Activated CD4-positive, CD25-positive, alpha-beta regulatory T cell treated with anti-CD3 and anti-CD28 coated beads, Interleukin-2, amount 50 U/mL, for 72 hours (primary cell): ENCODE data around the gene OTOP1.
A peak's percentile ranks its signal among the peaks of the same experiment; 100 is the strongest.
"Not testable (repeated sequence)": the region's sequence is repeated elsewhere in the genome, so short reads cannot be mapped to it uniquely, and the experiment has no call there.

Experiments used
- DNase-seq: peaks from one replicate; pipeline ENCODE4 v3.0.0; 2021

Gene OTOP1, protein sequence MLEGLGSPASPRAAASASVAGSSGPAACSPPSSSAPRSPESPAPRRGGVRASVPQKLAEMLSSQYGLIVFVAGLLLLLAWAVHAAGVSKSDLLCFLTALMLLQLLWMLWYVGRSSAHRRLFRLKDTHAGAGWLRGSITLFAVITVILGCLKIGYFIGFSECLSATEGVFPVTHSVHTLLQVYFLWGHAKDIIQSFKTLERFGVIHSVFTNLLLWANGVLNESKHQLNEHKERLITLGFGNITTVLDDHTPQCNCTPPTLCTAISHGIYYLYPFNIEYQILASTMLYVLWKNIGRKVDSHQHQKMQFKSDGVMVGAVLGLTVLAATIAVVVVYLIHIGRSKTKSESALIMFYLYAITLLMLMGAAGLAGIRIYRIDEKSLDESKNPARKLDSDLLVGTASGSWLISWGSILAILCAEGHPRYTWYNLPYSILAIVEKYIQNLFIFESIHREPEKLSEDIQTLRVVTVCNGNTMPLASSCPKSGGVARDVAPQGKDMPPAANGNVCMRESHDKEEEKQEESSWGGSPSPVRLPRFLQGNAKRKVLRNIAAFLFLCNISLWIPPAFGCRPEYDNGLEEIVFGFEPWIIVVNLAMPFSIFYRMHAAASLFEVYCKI

DNA sequence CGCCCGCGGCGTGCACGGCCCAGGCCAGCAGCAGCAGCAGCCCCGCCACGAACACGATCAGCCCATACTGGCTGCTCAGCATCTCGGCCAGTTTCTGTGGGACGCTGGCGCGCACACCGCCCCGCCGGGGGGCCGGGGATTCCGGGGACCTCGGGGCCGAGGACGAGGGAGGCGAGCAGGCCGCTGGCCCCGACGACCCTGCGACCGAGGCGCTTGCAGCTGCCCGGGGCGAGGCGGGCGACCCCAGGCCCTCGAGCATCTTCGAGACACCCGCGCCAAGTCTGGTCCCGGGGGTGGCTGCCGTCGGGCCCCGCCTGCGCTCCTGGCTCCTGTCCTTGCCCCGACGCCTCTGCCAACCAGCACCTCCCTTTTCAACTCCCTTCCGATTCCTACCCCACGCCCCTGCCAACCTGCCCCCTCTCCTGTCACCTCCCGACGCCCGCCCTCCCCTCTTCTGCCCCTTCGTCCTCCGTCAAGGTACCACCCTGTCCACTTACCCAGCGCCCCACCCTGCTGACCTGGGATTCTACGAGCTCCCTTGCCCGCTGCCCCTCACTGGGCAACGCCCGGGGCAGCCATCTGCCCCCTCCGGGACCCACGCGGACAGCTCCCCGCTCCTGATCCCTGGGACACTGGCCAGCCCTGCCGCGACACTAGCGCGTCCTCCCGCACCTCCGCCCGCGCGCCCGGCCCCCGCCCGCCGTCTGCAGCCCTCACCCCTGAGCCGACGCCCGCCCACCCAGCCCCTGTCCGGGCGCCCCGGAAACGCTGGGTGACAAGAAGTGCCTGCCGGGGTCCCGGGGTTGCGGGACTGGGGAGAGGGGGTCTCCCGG is at the start of gene OTOP1:
OTOP1 (minus strand) TSS at position 324 of the 833 bp plus-strand sequence; CDS start at position 259, 65 bp downstream.
- no peak for DNase-seq

GRCh38 chr4:4274226-4274625 is 47.5 kb upstream of the OTOP1 start:
- DNase-seq: no peak

- no peak for DNase-seq
These were observed 45.2 kb upstream of the OTOP1 start for GRCh38 chr4:4271912-4272311.

DNA sequence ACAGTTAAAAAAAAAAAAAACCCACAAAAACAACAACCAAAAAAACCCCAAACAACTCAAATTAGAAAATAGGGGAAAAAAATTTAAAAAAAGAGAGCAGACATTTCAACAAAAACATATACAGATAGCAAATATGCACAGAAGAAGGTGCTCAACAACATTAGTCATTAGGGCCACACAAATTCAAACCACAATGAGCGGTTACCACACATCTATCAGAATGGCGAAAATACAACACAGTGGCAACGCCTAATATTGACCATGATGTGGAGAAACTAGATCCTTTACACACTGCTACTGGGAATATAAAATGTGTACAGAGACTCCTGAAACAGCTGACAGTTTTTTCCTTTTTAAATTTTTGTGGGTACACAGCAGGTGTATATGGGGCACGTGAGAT is 43.8 kb upstream of the OTOP1 start:
- no peak for DNase-seq

GRCh38 chr4:4269856-4270255 is 43.1 kb upstream of the OTOP1 start:
- no peak for DNase-seq

GRCh38 chr4:4269331-4269731 is 42.6 kb upstream of the OTOP1 start:
- DNase-seq: no peak

- no peak for DNase-seq
These were observed 42.0 kb upstream of the OTOP1 start for GRCh38 chr4:4268776-4269175.

DNA sequence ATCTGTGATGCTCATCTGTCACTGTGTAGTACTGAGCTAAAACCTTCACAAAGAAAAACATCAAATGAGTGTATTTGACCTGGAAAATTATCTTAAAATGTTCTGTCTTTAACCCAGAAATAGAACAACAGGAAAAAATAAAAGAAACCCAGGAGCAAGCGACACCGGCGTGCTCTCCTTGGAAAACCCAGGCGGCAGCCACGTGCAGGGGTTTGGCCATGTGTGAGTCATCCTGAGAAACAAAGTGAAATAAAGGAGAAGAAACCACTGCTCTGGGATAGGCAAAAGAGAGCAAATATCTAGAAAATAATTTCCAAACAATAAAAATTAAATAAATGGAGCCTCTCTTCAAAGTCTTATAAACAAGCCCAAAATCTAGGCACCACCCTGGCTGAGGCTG is 41.3 kb upstream of the OTOP1 start:
- DNase-seq: no peak

DNA sequence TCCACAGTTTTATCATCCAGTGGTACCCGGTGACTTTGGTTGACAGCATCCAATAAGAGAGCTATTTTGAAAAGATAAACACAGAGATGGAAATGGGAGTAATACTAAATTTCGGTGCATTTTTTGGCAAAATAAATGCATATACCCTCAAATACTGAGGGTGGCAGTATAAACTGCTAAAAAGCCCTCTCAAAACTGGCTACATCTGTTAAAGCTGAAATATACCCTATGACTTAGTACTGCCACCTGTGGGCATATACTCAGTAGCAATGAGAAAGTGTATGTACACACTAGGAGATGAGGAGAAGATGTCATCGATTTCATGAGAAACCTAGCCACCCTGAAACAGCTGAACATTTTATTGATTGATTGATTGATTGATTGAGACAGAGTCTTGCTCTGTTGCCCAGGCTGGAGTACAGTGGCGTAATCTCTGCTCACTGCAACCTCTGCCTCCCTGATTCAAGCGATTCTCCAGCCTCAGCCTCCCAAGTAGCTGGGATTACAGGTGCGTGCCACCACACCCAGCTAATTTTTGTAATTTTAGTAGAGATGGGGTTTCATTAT is 33.5 kb upstream of the OTOP1 start:
- DNase-seq: no peak

- no peak for DNase-seq
These were observed 32.9 kb upstream of the OTOP1 start for GRCh38 chr4:4259484-4260100.

GRCh38 chr4:4257705-4258104 is 31.0 kb upstream of the OTOP1 start:
- DNase-seq: not testable (repeated sequence)

DNA sequence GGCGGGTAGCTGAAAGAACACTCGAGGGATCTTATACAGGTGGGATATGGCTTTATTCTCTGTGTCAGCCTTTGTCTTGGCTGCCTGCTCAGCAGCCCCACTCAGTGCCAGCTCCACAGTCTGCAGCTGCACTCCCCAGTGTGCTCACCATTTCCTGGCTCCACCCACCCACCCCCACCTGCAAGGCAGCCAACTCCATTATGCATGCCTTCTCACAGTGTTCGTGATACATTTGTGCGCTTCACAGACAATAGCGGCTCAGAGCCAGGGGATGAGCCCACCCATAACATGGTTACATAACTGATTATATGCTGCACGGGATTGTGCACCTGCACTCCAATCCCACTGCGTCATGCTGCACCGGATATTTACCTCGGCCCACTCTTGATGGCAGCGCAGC is 30.1 kb upstream of the OTOP1 start:
- no peak for DNase-seq

- DNase-seq: no peak
These were observed 27.9 kb upstream of the OTOP1 start for GRCh38 chr4:4254666-4255065.

- no peak for DNase-seq
These were observed 27.5 kb upstream of the OTOP1 start for GRCh38 chr4:4254199-4254598.

- no peak for DNase-seq
These were observed 23.1 kb upstream of the OTOP1 start for GRCh38 chr4:4249866-4250265.

DNA sequence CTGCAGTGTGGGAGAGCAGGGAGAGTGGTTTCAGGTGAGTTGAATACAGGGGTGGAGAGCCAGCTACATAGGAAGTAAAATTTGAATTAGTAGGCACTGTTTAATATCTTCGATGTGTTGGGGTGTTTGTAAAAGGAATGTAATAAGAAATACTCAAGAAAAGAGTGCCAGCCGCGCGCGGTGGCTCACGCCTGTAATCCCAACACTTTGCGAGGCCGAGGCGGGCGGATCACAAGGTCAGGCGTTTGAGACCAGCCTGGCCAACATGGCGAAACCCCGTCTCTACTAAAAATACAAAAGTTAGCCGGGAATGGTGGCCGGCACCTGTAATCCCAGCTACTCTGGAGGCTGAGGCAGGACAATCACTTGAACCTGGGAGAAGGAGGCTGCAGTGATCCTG is 22.6 kb upstream of the OTOP1 start:
- not testable (repeated sequence) for DNase-seq

GRCh38 chr4:4248885-4249203 is 22.1 kb upstream of the OTOP1 start:
- no peak for DNase-seq

GRCh38 chr4:4248029-4248884 is 21.5 kb upstream of the OTOP1 start, which contains the start of gene TMEM128:
Gene TMEM128, minus strand, starts transcription at chr4:4248223. Its CDS starts 21 bp downstream, at chr4:4248202.
- DNase-seq: peak; percentile 90

- no peak for DNase-seq
These were observed 20.9 kb upstream of the OTOP1 start for GRCh38 chr4:4247696-4248028.

GRCh38 chr4:4245172-4245571 is 18.4 kb upstream of the OTOP1 start:
- DNase-seq: no peak

DNA sequence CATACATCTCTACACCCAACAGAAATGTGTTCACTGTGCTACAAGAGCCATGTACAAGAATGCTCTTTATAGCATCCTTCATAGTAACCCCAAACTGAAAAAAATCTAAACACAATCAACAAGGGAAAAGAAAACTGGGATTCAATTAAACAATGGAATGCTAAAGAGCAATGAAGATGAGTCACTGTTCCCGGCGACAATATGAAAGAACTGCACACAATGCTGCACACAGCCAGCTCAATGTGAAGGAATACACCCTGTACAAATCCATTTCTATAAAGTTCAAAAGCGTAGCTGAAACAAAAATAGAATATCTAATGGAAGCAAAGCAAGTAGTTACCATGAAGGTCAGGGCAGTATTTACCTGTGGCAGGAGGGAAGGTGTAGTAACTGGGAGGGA is 12.8 kb upstream of the OTOP1 start:
- not testable (repeated sequence) for DNase-seq

GRCh38 chr4:4233610-4234009 is 6.9 kb upstream of the OTOP1 start:
- DNase-seq: no peak
